HEK293T (cell line): ENCODE data around the gene SLC10A4.

Source experiments
- ELF4 ChIP-seq: fragments of 450-650 bp; IDR thresholded peaks from 2 replicates; pipeline ENCODE4 v1.6.1; 2017; ENCODE audit warnings: antibody characterized with exemption
- NFRKB ChIP-seq: fragments of 450-650 bp; IDR thresholded peaks from 2 replicates; pipeline ENCODE4 v1.6.1; 2016; ENCODE audit warnings: mild to moderate bottlenecking, moderate library complexity
- SP1 ChIP-seq: fragments of 450-650 bp; IDR thresholded peaks from 2 replicates; pipeline ENCODE4 v1.6.1; 2017
- ZNF384 ChIP-seq: fragments of 450-650 bp; IDR thresholded peaks from 2 replicates; pipeline ENCODE4 v1.6.1; 2016

- TF ChIP-seq ZNF384 (no peak), NFRKB (no peak), SP1 (no peak), ELF4 (no peak)
Measured at GRCh38 chr4:48481581-48481980, 1.6 kb upstream of the SLC10A4 start.
